Measurements from ENCODE around the gene CFAP74.

GRCh38 chr1:2050793-2051682 lies 47.5 kb upstream of the CFAP74 start:
- TF ChIP-seq CTCF (IDR thresholded peaks at IDR 0.05) (no peak), POLR2A (IDR thresholded peaks at IDR 0.05) (no peak), EP300 (IDR thresholded peaks at IDR 0.05) (no peak)

Data from tibial nerve (tissue), 4 donors.